Measurements from ENCODE around the gene RNF223. TPM values are rescaled to one million over a fixed set of nuclear protein-coding genes. Genes with fewer than 3 reads are reported as not detected.
"Not testable (repeated sequence)": the region's sequence is repeated elsewhere in the genome, so short reads cannot be mapped to it uniquely, and the experiment has no call there.

The RNF223 gene
- total RNA-seq, 1 experiment from 2014 or later = not detected

- no peak for DNase-seq (ENCODE audit: extremely low read depth, low read depth)
Measured at GRCh38 chr1:1088029-1088800, 14.1 kb upstream of the RNF223 start.

GRCh38 chr1:1087351-1088028 is 13.4 kb upstream of the RNF223 start:
- DNase-seq (ENCODE audit: extremely low read depth, low read depth) = no peak

- DNase-seq (ENCODE audit: extremely low read depth, low read depth) = no peak
Measured at GRCh38 chr1:1086911-1087341, 12.8 kb upstream of the RNF223 start.

GRCh38 chr1:1085911-1086841 is 12.1 kb upstream of the RNF223 start:
- DNase-seq (ENCODE audit: extremely low read depth, low read depth) = no peak

- no peak for DNase-seq (ENCODE audit: extremely low read depth, low read depth)
Measured at GRCh38 chr1:1085171-1085841, 11.2 kb upstream of the RNF223 start.

GRCh38 chr1:1084372-1085170 is 10.5 kb upstream of the RNF223 start:
- no peak for DNase-seq (ENCODE audit: extremely low read depth, low read depth)

GRCh38 chr1:1083416-1084371 is 9.6 kb upstream of the RNF223 start:
- no peak for DNase-seq (ENCODE audit: extremely low read depth, low read depth)

- DNase-seq (ENCODE audit: extremely low read depth, low read depth) = no peak
Measured at GRCh38 chr1:1082776-1083415, 8.8 kb upstream of the RNF223 start.

- no peak for DNase-seq (ENCODE audit: extremely low read depth, low read depth)
Measured at GRCh38 chr1:1082239-1082775, 8.2 kb upstream of the RNF223 start.

- no peak for DNase-seq (ENCODE audit: extremely low read depth, low read depth)
Measured at GRCh38 chr1:1081311-1082238, 7.5 kb upstream of the RNF223 start.

- DNase-seq (ENCODE audit: extremely low read depth, low read depth) = no peak
Measured at GRCh38 chr1:1080951-1081310, 6.8 kb upstream of the RNF223 start.

GRCh38 chr1:1080122-1080757 is 6.1 kb upstream of the RNF223 start:
- no peak for DNase-seq (ENCODE audit: extremely low read depth, low read depth)

GRCh38 chr1:1079408-1080121 is 5.5 kb upstream of the RNF223 start:
- DNase-seq (ENCODE audit: extremely low read depth, low read depth) = peak; percentile 40

- not testable (repeated sequence) for DNase-seq (ENCODE audit: extremely low read depth, low read depth)
Measured at GRCh38 chr1:1077396-1077795, 3.3 kb upstream of the RNF223 start.

GRCh38 chr1:1075148-1075935 is 1.2 kb upstream of the RNF223 start:
- DNase-seq (ENCODE audit: extremely low read depth, low read depth) = no peak
